Nucleus accumbens (tissue), 56 donors: Measurements from ENCODE around the gene RUNX1.

Experiments
- DNase-seq, 56 donors: peaks; one replicate each; lab custom pipeline; 2025; lab: John Stamatoyannopoulos, UW

The RUNX1 gene

DNA sequence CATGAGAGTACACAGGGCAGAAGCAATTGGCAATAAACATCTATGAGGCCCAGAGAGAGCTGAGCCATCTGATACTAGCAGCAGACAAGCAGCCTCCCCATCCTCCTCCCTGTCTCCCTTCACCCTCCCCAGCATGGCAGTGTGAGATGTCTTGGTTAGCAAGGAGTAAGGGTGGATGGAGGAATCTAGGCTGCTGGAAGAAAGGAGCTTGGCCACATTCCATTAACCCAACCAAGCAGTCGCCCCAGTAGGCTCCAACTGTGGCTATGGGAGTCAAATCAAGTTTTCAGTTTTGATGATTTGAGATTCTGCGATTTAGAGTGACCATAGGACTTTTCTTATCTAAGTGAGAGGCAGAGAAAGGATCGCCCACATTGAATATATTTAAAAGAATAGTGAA is 12.9 kb upstream of the RUNX1 start:
- no peak for DNase-seq

DNA sequence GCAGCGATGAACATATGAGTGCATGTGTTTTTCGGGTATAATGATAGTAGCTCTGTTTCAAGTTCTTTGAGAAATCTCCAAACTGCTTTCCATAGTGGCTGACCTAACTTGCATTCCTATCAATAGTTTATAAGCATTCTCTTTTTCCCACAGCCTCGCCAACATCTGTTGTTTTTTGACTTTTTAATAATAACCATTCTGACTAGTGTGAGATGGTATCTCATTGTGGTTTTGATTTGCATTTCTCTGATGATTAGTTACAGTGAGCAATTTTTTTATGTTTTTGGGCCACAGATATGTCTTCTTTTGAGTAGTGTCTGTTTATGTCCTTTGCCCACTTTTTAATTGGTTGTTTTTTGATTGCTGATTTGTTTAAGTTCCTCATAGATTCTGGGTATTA is 10.6 kb upstream of the RUNX1 start:
- DNase-seq: no peak

DNA sequence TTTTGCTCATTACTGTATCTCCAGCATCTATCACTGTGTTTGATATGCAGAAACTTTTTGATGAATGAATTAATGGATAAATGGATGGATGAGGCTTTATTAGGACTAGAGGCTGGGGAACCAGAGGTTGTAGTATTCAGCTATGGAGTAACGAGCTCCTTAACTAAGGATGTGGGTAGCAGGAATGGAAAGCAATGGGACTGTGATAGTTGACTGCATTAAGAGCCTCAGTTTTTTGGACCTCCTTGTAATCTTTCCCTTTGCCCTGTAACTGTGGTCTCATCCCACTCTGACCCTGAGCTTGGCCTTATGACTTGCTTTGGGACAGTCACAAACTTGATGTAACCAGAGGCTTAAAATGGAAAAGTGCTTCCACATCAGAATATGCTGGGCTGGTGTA is 9.0 kb upstream of the RUNX1 start:
- DNase-seq: no peak

DNA sequence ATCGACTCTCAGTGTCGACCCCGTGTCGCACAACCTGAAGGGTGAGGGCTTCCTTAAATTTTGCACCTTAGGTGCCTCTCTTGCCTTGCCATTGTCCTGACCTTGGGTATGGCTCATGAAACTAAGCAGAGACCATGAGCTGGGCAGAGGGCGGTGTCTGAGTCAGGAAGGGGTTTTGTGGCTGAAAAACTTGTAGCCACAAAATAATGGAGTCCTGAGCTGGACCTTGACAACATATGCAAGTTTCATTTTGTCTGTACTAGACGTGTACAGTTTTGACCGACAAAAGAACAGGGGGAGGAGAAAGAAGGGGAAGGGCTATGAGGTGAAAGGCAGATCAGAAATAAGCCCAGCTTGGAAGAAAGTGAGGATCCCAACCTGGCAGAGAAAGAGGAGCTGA is 8.3 kb upstream of the RUNX1 start:
- no peak for DNase-seq

DNA sequence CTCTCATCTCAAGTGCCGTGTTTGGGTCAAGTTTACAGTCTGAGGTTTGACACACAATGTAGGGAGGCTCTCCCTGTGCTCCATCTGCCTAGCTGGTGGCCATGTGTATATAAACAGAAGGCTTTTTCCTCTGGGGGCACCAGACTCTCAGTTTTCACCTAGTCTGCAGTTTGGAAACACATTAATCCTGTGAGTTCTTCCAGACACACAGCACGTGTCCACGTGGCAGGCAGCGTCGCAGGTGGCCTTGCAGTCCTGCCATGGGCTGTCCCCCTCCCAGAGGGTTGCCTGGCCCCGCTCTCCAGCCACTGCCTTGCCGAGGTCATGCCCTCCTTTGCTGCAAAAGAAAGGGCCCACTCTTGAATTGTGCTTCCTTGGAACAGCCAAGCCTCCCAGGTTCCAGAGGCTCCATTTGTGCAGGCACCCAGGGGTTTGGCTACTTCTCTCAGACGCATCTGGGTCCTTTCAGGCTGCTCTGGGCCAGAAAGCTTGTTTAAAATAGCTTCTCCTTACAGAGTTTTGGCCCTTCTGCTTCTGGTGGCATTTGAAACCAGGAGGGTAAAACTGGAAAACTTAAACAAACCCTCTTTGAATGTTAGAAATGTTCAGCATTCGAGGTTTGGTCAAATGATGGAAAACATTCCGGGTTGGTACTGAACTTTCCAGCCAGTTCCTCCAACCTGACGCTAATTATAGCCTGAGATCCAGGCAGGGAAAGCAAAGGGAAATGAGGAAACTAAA is 4.4 kb upstream of the RUNX1 start:
- DNase-seq: peak in 1 of 56 donors; percentile 20

DNA sequence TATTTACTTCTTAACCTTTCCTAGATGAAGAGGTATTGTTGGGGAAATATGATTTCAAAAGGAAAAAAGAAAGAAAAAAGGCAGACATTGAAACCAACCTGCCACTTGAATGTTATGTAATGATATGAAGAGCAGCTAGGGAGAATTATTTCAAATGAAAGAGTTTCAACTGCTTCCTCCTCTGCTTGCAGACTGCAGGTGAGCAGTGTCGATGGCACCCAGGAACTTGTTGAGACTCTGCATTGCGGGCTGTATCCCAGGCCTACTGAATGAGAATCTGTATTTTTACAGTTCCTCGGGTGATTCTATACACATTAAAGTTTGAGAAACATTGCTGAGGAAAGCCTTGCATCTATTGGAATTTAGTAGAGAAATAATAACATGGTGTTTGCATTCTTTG is 3.7 kb upstream of the RUNX1 start:
- DNase-seq: no peak

DNA sequence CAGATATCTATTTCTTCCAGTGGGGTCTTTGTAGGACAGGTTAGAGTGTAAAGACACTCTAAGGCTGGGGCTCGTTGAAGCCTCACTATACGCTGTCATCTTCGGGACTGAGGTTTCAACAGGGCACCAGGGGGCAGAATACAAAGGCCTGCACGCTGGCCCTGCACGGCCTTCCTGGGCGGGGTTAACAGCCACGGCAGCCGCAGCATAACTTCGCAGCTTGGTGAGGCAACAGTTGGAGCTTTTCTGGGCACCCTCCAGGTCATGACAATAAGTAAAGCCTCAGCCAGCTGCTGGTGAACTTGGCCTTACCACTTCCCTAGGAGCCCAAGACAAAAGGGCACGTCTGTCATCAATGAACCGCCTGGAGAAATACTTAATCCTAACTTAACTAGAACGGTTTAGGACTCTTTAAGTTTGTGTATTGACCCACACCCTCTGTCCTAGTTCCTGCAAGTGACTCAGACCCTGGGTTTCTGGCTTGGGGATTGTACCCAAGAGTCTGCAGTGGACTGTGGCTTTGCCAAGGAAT is 2.3 kb upstream of the RUNX1 start:
- DNase-seq: peak in 39 of 56 donors; percentile 4 to 72 (median 30)

DNA sequence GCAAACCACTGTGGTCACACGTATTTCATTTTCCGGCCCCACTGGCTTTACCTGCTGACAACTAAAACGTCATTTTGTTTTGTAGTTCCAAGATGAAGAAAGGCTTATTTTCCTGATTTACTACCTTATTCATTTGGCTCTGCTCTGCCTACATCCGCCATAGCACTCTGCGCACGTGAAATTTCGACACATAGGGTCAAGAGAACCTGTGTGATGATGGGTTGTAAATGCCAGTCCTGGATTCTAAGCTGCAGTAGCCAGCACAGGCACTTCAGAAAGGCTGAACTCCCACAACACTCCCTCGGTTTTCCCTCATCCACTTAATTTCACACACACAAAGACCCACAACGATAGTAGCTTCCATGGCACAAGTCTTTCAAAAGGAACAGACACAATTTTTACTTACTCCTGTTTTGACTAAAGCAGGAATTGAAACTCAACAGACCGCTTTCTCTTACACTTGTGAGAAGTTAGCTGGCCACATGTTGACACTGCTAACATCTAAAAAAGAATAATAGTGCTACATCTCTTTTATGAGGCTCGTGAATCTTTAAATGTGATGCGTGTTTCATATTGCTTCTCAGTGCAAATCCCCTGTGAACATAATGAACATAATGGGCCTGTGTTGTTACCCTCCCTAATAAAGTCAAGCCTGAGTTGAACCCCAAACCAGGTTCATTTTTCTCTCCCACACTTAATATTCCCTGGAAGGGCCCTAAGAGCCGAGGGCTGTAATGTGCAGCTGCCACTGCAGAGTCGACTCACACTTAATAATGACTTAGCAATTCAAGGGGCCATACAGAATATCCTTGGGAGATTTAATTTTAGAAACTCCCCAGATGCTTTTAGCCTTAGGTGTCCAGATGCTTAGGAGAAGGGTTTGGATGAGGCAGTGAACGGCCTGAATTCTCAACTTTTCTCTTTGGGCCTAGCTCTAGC is 1.5 kb upstream of the RUNX1 start:
- no peak for DNase-seq

DNA sequence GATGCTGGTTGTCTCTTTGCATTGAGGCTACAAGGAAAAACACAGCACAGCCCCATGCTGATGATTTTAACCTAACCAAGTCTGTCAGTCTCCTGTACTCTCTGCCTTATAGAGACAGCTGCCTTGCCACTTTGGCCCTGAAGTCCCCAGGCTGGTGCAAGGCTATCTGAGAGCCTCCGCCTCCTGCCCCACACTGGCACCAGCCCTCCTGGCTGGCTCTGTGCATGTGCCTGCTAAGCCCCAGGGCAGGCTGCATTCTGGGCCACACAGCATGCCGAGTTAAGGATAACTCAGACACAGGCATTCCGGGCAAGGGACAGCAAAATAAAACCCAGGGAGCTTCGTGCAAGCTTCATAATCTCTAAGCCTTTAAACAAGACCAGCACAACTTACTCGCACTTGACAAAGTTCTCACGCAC is 910 bp downstream of the RUNX1 start:
- no peak for DNase-seq

DNA sequence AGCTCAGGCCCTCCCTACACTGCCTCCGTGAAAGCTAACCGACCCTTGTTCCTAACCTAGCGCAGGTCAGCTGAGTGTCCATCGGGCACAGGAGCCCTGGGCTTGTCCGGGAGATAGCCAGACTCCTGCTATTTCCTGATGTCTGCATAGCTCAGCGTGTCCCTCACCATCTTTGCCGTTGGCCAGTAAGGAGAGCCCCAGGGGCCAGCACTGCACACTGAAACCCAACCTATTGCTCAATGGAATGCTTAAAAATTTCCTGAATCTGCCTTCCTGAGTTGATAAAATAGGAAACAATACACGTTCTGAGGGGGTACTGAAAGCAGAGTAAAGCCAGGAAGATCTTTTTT is 2.2 kb downstream of the RUNX1 start:
- DNase-seq: no peak

DNA sequence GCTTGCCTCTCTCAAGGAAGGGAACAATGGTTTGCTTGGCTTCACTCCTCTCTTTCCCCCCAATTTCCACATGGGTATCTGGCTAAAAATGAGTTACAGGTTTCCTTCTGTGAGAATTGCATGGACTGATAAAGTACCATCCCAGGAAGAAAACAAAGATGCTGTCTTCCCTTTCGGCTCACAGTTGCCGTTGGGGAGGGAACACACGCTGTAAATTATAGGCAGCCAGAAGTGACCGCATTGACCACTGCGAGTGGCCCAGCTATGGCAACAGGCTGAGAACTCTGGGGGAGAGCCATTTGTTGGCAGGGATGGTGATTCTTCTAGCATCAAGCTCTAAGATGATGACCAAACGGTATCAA is 2.9 kb downstream of the RUNX1 start:
- DNase-seq: no peak

DNA sequence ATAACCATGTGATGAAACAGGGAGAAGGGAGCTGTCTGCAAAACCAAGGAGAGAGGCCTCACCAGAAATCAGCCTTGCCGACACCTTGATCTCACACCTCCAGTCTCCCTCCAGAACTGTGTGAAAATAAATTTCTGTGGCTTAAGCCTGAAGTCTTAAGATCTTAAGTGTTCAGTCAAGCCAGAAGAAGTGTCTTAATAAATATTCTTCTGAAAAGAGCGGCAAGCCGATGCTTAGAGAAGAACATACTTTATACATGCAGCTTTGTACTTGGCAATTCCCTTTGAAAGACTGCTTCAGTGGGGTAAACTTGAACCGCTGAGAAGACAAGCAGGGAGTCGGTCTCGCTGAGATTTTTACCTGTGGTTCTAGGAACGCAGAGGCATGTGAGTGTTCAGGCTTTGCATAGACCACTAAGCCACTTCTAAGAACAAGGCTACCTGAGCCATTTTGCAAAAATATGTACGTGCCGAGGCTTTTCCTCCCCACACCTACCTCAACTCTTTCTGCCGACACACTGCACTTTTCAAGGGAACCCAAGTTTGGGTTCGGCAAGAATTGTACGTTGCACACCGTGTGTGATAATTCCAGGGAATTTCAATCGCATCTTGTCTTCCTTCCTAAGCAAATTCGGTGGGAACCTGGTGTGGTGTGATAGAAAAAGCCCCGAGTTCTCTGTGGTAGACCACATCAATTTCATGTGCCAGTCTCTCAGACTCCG is 3.4 kb downstream of the RUNX1 start:
- no peak for DNase-seq

DNA sequence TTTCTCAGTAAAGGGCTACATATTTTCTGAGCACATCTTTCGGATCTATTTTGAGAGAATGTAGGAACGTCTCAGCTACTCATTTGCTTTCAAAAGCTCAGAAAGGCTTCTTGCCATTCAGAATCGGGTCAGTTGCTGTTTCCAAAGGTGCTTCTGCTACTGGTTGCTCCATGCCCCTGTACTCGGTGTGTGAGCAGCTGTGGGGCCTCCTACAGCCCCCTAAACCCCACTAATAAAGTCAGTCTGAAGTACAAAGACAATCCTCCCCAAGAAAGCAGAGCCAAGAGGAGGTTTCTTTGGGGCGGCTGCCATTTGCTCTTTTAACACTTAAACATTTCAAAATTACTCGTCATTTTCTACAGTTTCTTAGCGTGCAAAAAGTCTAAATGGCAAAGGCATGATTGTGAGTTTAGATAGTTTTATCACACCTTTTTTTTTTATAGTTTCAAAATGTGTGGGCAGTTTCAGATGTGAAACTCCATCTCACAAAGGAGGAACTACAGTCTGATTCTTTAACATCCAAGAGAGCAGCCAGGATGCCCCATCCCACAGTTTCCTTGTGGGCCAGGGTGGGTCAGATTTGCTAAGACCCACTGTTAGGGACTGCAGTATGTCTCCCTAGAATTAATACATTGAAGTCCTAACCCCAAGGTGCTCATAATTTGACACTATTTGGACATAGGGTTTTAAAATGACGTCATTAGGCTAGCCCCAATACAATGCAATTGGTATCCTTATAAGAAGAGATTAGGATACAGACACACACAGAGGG is 4.1 kb downstream of the RUNX1 start:
- no peak for DNase-seq

DNA sequence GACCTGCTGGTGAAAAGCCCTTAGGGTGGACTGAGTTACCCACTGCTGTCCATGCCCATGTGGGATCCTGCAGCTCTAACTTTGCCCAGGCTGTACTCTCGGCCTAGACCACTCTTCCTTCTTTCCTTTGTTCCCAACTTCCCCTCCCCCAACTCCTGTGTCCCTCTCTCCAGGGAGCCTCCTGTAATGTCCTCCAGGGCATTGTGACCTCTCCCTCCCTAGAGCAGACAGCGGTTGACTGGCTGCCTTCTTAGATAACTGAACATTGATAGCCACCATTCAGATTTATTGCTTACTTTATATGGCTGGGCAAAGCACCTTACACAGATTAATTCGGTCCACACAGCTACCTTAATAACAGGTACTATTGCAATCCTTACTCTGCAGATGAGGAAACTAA is 5.0 kb downstream of the RUNX1 start:
- no peak for DNase-seq

DNA sequence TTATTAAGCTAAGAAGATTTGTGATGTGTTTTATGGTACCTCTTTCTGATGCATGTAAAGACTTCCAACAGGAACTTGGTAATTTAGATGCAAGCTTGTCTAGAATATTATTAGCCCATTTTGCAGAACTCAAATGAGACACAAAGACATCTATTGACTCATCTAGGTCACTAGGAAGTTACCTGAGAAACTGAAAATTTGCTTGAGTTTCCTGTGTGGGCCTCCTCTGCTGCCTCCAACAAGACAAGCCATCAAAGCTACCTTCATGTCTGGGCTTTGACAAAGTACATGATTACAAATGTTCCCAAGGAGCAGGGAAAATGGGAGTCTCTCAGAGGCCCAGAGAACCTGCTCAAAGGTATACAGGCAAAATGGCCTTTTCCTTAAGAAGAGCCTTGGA is 5.6 kb downstream of the RUNX1 start:
- no peak for DNase-seq

DNA sequence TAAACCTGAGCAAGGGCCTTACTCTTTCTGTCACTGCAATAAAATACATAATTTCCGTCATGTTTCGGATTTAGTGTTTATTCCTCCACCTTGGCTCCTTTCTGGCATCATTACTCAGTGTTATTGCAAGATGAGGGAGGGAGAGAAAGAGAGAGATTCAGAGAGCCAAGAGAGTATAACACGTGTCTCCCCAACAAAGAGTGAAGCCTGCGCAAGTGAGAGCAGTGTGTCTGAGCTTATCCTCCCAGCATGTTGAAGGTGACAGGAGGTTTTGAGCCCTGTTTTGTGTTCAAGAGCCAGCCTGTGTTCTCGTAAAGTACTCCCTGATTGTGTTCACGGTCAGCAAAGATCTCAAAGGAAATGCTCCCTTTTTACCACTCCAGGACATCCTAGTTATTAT is 6.3 kb downstream of the RUNX1 start:
- no peak for DNase-seq

DNA sequence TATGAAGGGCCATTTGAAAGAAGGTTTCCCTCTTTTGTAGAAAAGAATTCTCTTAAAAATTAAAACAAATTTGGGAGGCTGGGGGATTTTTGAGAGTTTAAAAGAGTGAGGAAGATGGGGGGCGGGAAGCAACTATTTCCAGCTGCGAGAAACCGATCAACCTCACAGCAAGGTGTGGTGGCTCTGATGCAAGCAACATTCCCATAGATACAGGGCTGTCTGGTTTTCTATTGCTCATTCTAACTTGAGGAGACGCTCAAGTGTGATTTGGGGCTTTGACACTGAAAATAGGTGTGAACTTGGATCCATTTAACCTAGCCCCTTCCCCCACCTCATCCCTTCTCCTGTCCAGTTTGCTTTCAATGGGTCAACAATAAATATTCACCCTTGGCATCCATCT is 7.2 kb downstream of the RUNX1 start:
- no peak for DNase-seq

DNA sequence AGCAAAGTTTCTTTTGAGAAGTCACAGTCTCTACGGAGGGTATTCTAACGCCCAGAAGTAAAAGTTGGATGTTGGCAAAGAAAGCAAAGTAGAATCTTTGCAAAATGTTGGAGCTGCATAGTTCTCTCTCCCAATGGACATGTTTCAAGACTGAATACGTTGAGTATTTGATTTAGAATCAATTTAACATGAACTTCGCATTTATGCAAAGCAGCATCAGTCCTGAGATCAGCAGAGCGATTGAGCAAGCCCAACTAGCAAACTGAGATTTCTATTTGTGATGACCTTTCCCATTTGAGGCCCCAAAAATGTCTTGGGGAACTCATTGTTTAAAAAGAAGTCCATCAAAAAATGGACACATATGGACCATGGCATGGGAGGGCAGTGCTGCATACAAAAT is 8.0 kb downstream of the RUNX1 start:
- DNase-seq: no peak

DNA sequence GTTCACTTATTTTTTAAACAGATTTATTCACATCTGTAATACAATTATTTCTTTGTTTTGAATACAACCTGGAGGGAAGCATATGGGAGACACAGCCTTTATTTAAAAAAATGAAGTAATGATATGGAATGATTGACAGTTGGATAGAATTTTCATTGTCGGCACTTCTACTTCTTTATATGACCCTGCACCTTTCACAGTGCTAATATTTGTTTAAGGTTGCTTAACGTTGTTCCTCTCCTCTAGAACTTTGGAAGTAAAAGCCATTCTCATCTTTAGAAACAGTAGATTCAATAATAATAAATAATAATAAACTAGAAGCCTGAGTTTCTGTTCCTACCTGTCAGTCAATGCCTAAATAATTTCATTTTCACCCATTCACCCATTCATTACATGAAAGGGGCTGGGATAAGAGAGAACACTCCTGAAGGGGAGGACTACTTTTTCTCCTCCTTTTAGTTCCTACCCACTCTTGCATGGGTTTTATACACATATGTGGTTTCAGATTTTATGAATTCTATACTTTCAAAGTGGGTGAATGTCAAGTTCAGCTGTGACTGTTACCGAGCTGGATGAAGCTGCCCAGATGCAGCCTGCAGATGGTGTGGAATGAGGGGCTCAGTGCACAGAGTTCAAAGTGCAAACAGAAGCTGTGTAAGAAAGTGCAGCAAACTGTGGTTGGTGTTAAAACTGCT is 9.4 kb downstream of the RUNX1 start:
- DNase-seq: no peak
